HepG2 (cell line): ENCODE data around the gene PNPLA8. TPM values are rescaled to one million over a fixed set of nuclear protein-coding genes. Genes with fewer than 3 reads are reported as not detected.

Experiments
- AHR ChIP-seq: IDR thresholded peaks from 2 replicates; pipeline ENCODE4 v1.6.1; 2018; ENCODE audit warnings: missing genetic modification reagents, missing compliant biosample characterization
- DMAP1 ChIP-seq: IDR thresholded peaks from 2 replicates; pipeline ENCODE4 v1.6.1; 2016
- GLMP ChIP-seq: sonication (generic); formaldehyde crosslinking; IDR thresholded peaks from 2 replicates; pipeline ENCODE4 v1.9.0; 2021; ENCODE audit warnings: missing genetic modification reagents, mild to moderate bottlenecking, borderline replicate concordance
- HNRNPL ChIP-seq: fragments of 200-400 bp; formaldehyde crosslinking; IDR thresholded peaks from 2 replicates; pipeline ENCODE4 v1.6.1; 2017; ENCODE audit warnings: mild to moderate bottlenecking, low read depth, low read length
- KMT2B ChIP-seq: IDR thresholded peaks from 2 replicates; pipeline ENCODE4 v1.6.1; 2016; ENCODE audit warnings: missing genetic modification reagents, missing compliant biosample characterization
- MNT ChIP-seq: fragments of 450-650 bp; IDR thresholded peaks from 2 replicates; pipeline ENCODE4 v1.6.1; 2016
- NFAT5 ChIP-seq: sonication (generic); formaldehyde crosslinking; IDR thresholded peaks from 2 replicates; pipeline ENCODE4 v1.4.0; 2020; ENCODE audit warnings: missing genetic modification reagents
- PREB ChIP-seq: sonication (generic); formaldehyde crosslinking; IDR thresholded peaks from 2 replicates; pipeline ENCODE4 v1.4.0; 2020; ENCODE audit warnings: missing genetic modification reagents
- RARG ChIP-seq: sonication (generic); formaldehyde crosslinking; IDR thresholded peaks from 2 replicates; pipeline ENCODE4 v1.4.0; 2020; ENCODE audit warnings: low read depth, mild to moderate bottlenecking, missing genetic modification reagents
- SRSF9 ChIP-seq: fragments of 200-400 bp; formaldehyde crosslinking; IDR thresholded peaks from 2 replicates; pipeline ENCODE4 v1.6.1; 2018; ENCODE audit warnings: borderline replicate concordance, mild to moderate bottlenecking, low read depth, low read length; ENCODE audit not compliant: insufficient read depth, poor library complexity, severe bottlenecking
- ZNF296 ChIP-seq: sonication (generic); formaldehyde crosslinking; conservative IDR thresholded peaks from 2 replicates; pipeline ENCODE4 v1.5.0; 2020; ENCODE audit warnings: mild to moderate bottlenecking, missing genetic modification reagents
- ZNF703 ChIP-seq: sonication (generic); formaldehyde crosslinking; IDR thresholded peaks from 2 replicates; pipeline ENCODE4 v1.5.1; 2020; ENCODE audit warnings: missing genetic modification reagents, mild to moderate bottlenecking, moderate library complexity, borderline replicate concordance
- ZNF737 ChIP-seq: sonication (generic); formaldehyde crosslinking; IDR thresholded peaks from 2 replicates; pipeline ENCODE4 v1.5.0; 2020; ENCODE audit warnings: missing genetic modification reagents, mild to moderate bottlenecking, borderline replicate concordance
- polyA plus RNA-seq, 8 experiments: library from polyadenylated mRNA; depleted of rRNA in 3 of 8; stranded (reverse) in 7 of 8; unstranded in 1 of 8; fragments of >200 nt; fragmentation: Illumina TruSeq in 4 of 8; extraction: Trizol in 4 of 8; gene quantifications; 2 replicates each; pipeline versions ENCODE4 v1.2.1 to v1.2.3, GENCODE V29; 2011 to 2016; ENCODE audit warnings: low read depth in 4 of 8, missing spikeins in 1 of 8, mixed read lengths in 1 of 8; ENCODE audit not compliant: insufficient read depth in 1 of 8
- total RNA-seq, 5 experiments: library from RNA; depleted of rRNA; stranded (reverse); fragments of >200 nt; fragmentation: Illumina TruSeq; extraction: Trizol; gene quantifications; 2 replicates each; pipeline ENCODE4 v1.2.3, GENCODE V29; 2016; ENCODE audit warnings: low read depth in 1 of 5

PNPLA8 gene
- total and polyA plus RNA-seq, 2 of the 13 experiments (the other 11 are each of a cell fraction or from before 2014, with no cell fraction given), result 6.3 to 11.4 TPM

- TF ChIP-seq ZNF703 (CRISPR knock-in tag) (peak; percentile 76; the same call in 1 of the 2 replicates), ZNF296 (CRISPR knock-in tag) (no peak), MNT (peak; percentile 100), DMAP1 (peak; percentile 94), KMT2B (peak; percentile 91), SRSF9 (no peak), RARG (CRISPR knock-in tag) (0 out of 2 replicates have a peak, but pooled peaks have one; percentile 34), GLMP (no peak), AHR (CRISPR knock-in tag) (no peak), PREB (CRISPR knock-in tag) (no peak), ZNF737 (CRISPR knock-in tag) (no peak; the same call in 1 of the 2 replicates), HNRNPL (no peak; the same call in 1 of the 2 replicates), NFAT5 (CRISPR knock-in tag) (no peak; the same call in none of the 2 replicates)
These were observed 43.6 kb upstream of the PNPLA8 start, which contains the start of the genes DNAJB9 and THAP5 (continued) for GRCh38 chr7:108569381-108570145.
